NCI-H128 (cell line): Measurements from ENCODE around the gene ZNF814.
"Not testable (repeated sequence)": the region's sequence is repeated elsewhere in the genome, so short reads cannot be mapped to it uniquely, and the experiment has no call there.

Source experiments
- DNase-seq: peaks from one replicate; lab custom pipeline; 2025; ENCODE audit not compliant: unreplicated experiment; lab: John Stamatoyannopoulos, UW

Gene ZNF814

DNA sequence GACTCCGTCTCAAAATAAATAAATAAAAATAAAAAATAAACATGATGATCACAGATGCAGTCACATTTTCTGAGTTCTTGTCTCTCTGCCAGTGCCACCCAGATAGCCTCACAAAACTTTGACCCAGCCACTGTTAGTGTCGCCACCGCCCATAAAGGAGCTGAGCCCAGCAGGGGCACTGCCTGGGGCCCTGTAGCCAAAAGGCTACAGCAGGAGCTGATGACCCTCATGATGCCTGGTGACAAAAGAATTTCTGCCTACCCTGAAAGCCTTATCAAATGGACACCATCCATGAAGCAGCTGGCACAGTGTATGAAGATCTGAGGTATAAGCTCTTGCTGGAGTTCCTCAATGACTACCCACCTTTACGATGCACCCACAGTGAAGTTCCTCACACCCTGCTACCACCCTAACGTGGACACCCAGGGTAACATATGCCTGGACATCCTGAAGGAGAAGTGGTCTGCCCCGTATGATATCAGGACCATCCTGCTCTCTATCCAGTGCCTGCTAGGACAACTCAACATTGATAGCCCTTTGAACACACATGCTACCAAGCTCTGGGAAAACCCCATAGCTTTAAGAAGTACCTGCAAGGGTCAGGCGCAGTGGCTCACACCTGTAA is 20.9 kb downstream of the ZNF814 start:
- no peak for DNase-seq

DNA sequence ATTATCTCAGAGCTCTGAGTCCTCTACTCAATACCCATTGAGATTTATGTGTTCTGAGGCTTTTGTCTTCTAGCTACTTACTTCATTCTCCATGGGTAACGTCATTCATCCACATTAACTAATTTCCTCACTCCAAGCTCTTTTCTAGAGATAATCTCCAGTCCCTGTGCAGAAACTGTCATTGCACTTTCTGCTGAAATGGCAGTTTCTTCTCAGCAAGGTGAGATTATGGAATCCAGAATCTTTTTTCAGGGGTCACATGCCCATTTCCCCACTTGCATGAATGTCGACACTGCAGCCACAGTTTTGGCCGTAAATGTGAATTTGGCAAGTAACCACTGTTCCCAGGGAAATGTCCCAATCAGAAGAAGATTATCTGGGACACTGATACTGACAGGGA is 26.5 kb downstream of the ZNF814 start:
- DNase-seq: not testable (repeated sequence)

DNA sequence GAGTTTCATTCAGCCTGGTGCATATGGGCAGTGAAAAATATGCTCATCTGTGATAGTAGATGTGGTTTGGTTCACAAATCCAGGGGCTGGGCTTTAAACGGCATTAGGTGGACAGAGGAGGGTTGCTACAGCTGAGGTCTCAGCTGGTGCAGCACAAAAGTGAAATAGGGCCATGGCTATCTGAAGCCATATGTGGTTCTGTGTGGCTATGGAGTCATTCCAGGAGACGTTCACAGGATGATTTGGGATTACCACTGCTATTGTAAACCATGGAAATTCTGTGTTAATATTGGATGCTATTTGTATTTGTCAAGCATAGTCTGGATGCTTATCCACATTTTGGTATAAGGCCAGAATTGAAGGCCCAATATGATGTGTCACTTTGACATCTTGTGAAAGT is 34.7 kb downstream of the ZNF814 start:
- DNase-seq: not testable (repeated sequence)

- not testable (repeated sequence) for DNase-seq
Measured at GRCh38 chr19:57851812-57852603, 36.8 kb downstream of the ZNF814 start.

DNA sequence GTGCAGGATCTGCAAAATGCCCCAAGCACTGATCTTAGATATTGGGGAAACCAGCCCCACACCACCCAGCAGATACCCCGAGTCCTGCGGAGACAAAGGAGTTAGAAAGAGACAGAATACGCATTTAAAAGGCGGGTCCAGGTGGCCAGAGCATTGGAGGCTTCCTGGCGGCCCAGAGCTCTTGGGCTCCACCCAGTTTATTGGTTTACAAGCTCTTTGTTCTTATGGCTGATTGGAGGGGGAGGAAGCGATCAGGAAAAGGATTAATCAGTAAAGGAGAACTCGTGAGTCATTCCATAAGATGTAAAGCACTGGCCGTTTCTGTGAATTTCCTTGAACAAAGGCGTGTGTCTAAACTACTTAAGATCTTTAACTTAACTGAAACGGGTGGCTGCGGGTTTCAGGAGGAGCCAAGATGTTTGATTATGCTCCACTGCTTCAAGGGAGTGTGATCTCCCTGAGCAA is 38.3 kb downstream of the ZNF814 start:
- no peak for DNase-seq

DNA sequence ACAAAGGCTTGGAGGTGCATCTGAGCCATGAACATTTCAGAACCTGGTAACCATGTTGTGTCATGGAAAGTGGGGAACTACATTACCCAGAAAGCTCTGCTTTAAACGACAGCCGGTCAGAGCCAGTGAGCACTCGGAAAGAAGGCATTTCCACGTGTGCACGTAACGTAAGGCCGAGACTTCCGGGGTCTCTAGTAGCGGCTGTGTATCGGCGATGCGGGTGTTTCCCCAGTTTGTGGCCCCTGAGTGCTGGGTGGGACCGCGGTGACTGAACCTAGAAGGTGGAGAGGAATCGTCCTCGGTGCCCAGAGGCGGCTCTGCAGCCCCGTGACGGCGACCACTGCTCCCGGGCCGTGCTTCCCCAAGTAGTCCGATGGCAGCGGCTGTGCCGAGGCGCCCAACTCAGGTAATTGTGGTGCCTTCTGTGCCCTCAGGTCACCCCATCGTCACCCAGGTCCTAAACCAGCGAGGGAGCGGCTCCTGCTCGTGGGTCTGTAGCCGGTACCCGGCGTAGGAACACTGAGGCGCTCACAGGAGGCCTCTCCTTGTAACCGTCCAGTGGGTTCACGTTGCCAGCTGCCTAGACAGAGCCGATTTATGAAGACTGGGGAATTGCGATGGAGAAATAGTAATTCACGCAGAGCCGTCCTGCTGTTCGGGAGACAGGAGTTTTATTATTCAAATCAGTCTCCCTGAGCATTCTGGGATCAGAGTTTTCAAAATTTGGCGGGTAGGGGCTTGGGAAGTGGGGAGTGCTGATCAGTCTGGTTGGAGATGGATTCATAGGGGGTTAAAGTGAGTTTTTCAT is 39.0 kb downstream of the ZNF814 start, which contains the start of gene ZNF587:
Gene ZNF587, plus strand, starts transcription at position 194 of the 808 bp plus-strand sequence. Its CDS starts 180 bp downstream, at position 374.
- DNase-seq: peak; percentile 62

- not testable (repeated sequence) for DNase-seq
Measured at GRCh38 chr19:57849162-57849665, 39.6 kb downstream of the ZNF814 start.

DNA sequence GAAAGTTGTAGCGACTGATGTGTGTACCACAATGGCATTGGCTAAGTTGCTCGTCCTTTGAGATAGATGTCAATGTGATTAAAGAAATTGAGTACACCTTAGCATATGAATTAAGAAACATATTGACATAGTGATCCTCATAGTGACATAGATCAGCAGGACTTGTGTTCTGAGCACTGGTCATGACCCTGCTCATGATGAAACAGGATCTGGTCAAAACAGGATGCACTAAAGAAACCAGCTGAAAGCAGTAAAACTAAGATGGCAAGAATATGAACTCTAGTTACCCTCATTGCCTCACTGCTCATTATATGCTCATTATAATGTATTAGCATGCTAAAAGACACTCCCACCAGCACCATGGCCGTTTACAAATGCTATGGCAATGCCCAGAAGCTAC is 41.7 kb downstream of the ZNF814 start:
- DNase-seq: not testable (repeated sequence)

- no peak for DNase-seq
Measured at GRCh38 chr19:57841122-57841763, 47.6 kb downstream of the ZNF814 start.

DNA sequence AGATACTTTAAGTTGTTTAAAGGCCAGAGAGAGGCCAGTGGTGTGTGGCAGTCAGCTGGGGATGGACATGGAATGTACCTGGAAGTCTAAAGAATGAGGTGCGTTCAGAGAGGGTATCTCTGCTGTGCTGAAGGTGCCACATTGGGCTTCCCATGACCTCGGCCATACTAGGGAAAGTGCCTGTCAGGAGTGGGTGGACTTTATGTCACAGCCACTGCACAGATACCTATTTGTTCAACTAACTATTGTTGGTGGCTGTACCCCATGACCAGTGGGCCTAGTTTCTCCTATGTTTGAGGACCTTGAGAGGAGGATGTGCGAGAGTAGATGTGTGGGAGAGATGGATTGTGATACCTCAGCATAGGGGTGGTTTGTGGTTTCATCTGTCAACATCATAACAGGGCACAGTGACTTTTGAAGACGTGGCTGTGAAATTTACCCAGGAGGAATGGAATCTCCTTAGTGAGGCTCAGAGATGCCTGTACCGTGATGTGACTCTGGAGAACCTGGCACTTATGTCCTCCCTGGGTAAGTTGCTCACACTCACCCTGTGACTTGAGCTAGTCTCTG is 50.1 kb downstream of the ZNF814 start:
- not testable (repeated sequence) for DNase-seq

- not testable (repeated sequence) for DNase-seq
Measured at GRCh38 chr19:57836991-57837390, 51.8 kb downstream of the ZNF814 start.

- DNase-seq: no peak
Measured at GRCh38 chr19:57830071-57830602, 58.7 kb downstream of the ZNF814 start, which contains the start of gene ZNF587B. ZNF587B (plus strand) TSS chr19:57830299; CDS start chr19:57830529, 230 bp downstream.

- no peak for DNase-seq
Measured at GRCh38 chr19:57829316-57829715, 59.5 kb downstream of the ZNF814 start.

DNA sequence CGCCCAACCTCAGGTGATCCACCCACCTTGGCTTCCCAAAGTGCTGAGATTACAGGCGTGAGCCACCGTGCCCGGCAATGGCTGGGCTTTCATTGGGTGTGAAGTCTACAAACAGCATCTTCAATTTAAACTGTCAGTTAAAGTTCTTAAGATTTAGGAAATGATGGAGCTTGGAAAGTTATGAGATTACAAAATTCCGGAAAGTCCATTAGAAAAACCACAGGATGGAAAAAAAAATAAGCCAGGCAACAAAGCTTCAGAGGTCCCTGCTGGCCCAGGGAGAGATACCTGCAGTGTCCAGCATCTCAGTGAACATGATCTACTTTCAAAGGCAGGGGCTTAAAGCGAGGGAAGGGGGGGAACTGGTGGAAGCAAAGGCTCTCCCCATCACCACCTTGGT is 63.3 kb downstream of the ZNF814 start:
- DNase-seq: no peak

- DNase-seq: not testable (repeated sequence)
Measured at GRCh38 chr19:57823608-57824007, 65.2 kb downstream of the ZNF814 start.

DNA sequence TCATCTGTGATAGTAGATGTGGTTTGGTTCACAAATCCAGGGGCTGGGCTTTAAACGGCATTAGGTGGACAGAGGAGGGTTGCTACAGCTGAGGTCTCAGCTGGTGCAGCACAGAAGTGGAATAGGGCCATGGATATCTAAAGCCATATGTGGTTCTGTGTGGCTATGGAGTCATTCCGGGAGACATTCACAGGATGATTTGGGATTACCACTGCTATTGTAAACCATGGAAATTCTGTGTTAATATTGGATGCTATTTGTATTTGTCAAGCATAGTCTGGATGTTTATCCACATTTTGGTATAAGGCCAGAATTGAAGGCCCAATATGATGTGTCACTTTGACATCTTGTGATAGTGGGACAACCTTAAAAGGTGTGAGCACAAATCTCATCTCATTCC is 65.7 kb downstream of the ZNF814 start:
- not testable (repeated sequence) for DNase-seq

- not testable (repeated sequence) for DNase-seq
Measured at GRCh38 chr19:57821501-57821900, 67.3 kb downstream of the ZNF814 start.

DNA sequence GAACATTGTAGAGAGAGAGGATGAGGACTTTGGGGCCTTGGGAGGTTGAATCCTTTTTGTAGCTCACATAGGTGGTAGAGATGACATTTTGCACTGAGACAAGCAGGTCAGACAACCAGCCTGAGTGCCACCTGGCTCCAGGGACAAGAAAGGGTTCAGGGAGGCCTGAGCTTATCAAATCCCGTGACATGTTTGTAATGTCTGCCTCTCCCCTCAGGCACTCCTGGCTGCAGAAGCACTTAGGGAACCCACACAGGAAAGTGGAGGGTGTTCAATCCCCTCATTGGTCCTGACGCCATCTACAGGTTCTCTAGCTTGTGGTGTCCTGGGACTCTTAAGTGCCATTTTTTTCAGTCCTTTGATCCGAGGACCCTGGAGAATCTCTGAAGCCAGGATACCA is 67.7 kb downstream of the ZNF814 start:
- not testable (repeated sequence) for DNase-seq

DNA sequence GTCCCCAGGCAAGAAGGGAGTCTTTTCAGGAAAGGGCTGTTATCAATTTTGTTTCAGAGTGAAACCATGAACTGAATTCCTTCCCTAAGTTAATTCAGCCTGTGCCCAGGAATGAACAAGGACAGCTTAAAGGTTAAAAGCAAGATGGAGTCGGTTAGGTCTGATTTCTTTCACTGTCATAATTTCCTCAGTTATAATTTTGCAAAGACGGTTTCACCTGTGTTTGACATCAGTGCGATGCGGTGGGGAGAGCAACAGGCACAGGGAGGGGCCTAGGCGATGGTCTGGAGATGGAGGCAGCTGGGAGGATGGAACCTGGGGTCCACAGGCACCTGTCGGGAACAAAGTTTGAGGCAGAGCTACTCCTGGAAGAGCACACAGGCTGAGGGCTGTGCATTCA is 68.2 kb downstream of the ZNF814 start:
- no peak for DNase-seq
